Neural cell (in vitro differentiated cells): ENCODE results near the gene CFAP58. TPM values are rescaled to one million over a fixed set of nuclear protein-coding genes. Genes with fewer than 3 reads are reported as not detected.

Experiments
- H2AFZ ChIP-seq: fragments of 200-600, 300-800 bp; sonication (generic), shearing (Covaris generic); 2 replicates; pipeline ENCODE4 v1.6.0; 2014; ENCODE audit warnings: low read depth, mild to moderate bottlenecking, antibody characterized with exemption, low read length, moderate library complexity
- H3F3A ChIP-seq: fragments of 200-600 bp; shearing (Covaris generic); 2 replicates; pipeline ENCODE4 v1.6.1; 2016; ENCODE audit warnings: mild to moderate bottlenecking, moderate library complexity, mixed read lengths, antibody characterized with exemption, low read length; ENCODE audit not compliant: insufficient read depth, poor library complexity, severe bottlenecking
- H3K27ac ChIP-seq: fragments of 200-600, 300-800 bp; sonication (generic), shearing (Covaris generic); 2 replicates; pipeline ENCODE4 v1.5.1; 2014; ENCODE audit warnings: mild to moderate bottlenecking, low read length, moderate library complexity
- H3K27me3 ChIP-seq: fragments of 300-800, 200-600 bp; sonication (generic), shearing (Covaris generic); 2 replicates; pipeline ENCODE4 v1.6.0; 2014; ENCODE audit warnings: mild to moderate bottlenecking, low read depth, low read length, moderate library complexity; ENCODE audit not compliant: insufficient read depth
- H3K36me3 ChIP-seq: fragments of 300-800, 200-600 bp; sonication (generic), shearing (Covaris generic); 2 replicates; pipeline ENCODE4 v1.5.1; 2014; ENCODE audit warnings: mild to moderate bottlenecking, antibody characterized with exemption, low read length, moderate library complexity; ENCODE audit not compliant: insufficient read depth
- H3K4me2 ChIP-seq: fragments of 300-800, 200-600 bp; sonication (generic), shearing (Covaris generic); 2 replicates; pipeline ENCODE4 v1.6.0; 2014; ENCODE audit warnings: mild to moderate bottlenecking, low read length
- H3K4me3 ChIP-seq: fragments of 300-800, 200-600 bp; sonication (generic), shearing (Covaris generic); 2 replicates; pipeline ENCODE4 v1.5.1; 2014; ENCODE audit warnings: mild to moderate bottlenecking, low read length, moderate library complexity
- H3K79me2 ChIP-seq: fragments of 200-600 bp; shearing (Covaris generic); replicated peaks from 2 replicates; pipeline ENCODE4 v1.6.0; 2014; ENCODE audit warnings: mild to moderate bottlenecking, low read length, moderate library complexity; ENCODE audit not compliant: insufficient read depth
- H3K9ac ChIP-seq: fragments of 300-800, 200-600 bp; sonication (generic), shearing (Covaris generic); 2 replicates; pipeline ENCODE4 v1.6.1; 2016; ENCODE audit warnings: mild to moderate bottlenecking, low read length, mixed read lengths
- H3K9me2 ChIP-seq: fragments of 200-600 bp; shearing (Covaris generic); 2 replicates; pipeline ENCODE4 v1.6.1; 2016; ENCODE audit warnings: mild to moderate bottlenecking, low read length, mixed read lengths; ENCODE audit not compliant: insufficient read depth
- H3K9me3 ChIP-seq: fragments of 200-600, 300-800 bp; sonication (generic), shearing (Covaris generic); 2 replicates; pipeline ENCODE4 v1.6.1; 2016; ENCODE audit warnings: mild to moderate bottlenecking, mixed run types, low read length, moderate library complexity, mixed read lengths
- H4K20me1 ChIP-seq: fragments of 200-600 bp; shearing (Covaris generic); 2 replicates; pipeline ENCODE4 v1.6.1; 2016; ENCODE audit warnings: mild to moderate bottlenecking, mixed run types; ENCODE audit not compliant: insufficient read depth
- EP300 ChIP-seq: fragments of 450-650 bp; conservative IDR thresholded peaks from 2 replicates; pipeline ENCODE4 v1.6.1; 2014; ENCODE audit warnings: antibody characterized with exemption, mild to moderate bottlenecking, moderate library complexity; ENCODE audit not compliant: poor library complexity, severe bottlenecking
- EZH2 ChIP-seq: fragments of 200-600, 300-800 bp; shearing (Covaris generic), sonication (generic); IDR thresholded peaks from 2 replicates; pipeline ENCODE4 v1.6.1; 2014; ENCODE audit warnings: antibody characterized with exemption, low read length, borderline replicate concordance, mild to moderate bottlenecking; ENCODE audit not compliant: insufficient read depth, poor library complexity, severe bottlenecking
- MXI1 ChIP-seq: fragments of 450-650 bp; conservative IDR thresholded peaks from 2 replicates; pipeline ENCODE4 v1.6.1; 2014; ENCODE audit warnings: antibody characterized with exemption, mild to moderate bottlenecking; ENCODE audit not compliant: poor library complexity, severe bottlenecking
- POLR2AphosphoS5 ChIP-seq: IDR thresholded peaks from 2 replicates; pipeline ENCODE4 v1.6.1; 2012
- RAD21 ChIP-seq: fragments of 450-650 bp; conservative IDR thresholded peaks from 2 replicates; pipeline ENCODE4 v1.6.1; 2014; ENCODE audit warnings: antibody characterized with exemption, mild to moderate bottlenecking, moderate library complexity
- REST ChIP-seq: IDR thresholded peaks from 2 replicates; pipeline ENCODE4 v1.6.1; 2012; ENCODE audit warnings: borderline replicate concordance
- SMC3 ChIP-seq: fragments of 450-650 bp; conservative IDR thresholded peaks from 2 replicates; pipeline ENCODE4 v1.6.1; 2014; ENCODE audit warnings: antibody characterized with exemption, mild to moderate bottlenecking, moderate library complexity; ENCODE audit not compliant: poor library complexity
- TAF1 ChIP-seq: IDR thresholded peaks from 2 replicates; pipeline ENCODE4 v1.6.1; 2012; ENCODE audit warnings: low read depth
- polyA plus RNA-seq: library from polyadenylated mRNA; depleted of rRNA; stranded (reverse); fragments of >200 nt; gene quantifications from 2 replicates; pipeline ENCODE4 v1.2.3, GENCODE V29; 2014
- TF ChIP-seq, protein P1 (sequence below): fragments of 450-650 bp; IDR thresholded peaks from 2 replicates; pipeline ENCODE4 v1.5.1; 2014; ENCODE audit warnings: antibody characterized with exemption, mild to moderate bottlenecking, moderate library complexity; ENCODE audit not compliant: poor library complexity, severe bottlenecking

Gene CFAP58
- polyA plus RNA-seq, 1 donor from 2014 or later: not detected

GRCh38 chr10:104311184-104311720 is 42.4 kb upstream of the CFAP58 start:
- Histone ChIP-seq H3K27me3 (no peaks in the 10 kb centered on the region), H3K9me2 (no peaks in the 10 kb centered on the region), H3F3A (no peaks in the 10 kb centered on the region), H3K79me2 (no peaks in the 10 kb centered on the region), H3K9me3 (no peaks in the 10 kb centered on the region), H3K4me3 (no peak overlapping the region), H3K4me2 (no peak overlapping the region), H3K27ac (no peak overlapping the region), H3K9ac (no peak overlapping the region), H4K20me1 (no peaks in the 10 kb centered on the region), H3K36me3 (peaks cover 9% of the 10 kb centered on the region), H2AFZ (no peak overlapping the region)
- TF ChIP-seq MXI1 (no peak), POLR2AphosphoS5 (no peak), RAD21 (no peak), REST (no peak), EZH2 (no peak), TAF1 (no peak), SMC3 (no peak), EP300 (no peak)
- TF ChIP-seq, protein P1, sequence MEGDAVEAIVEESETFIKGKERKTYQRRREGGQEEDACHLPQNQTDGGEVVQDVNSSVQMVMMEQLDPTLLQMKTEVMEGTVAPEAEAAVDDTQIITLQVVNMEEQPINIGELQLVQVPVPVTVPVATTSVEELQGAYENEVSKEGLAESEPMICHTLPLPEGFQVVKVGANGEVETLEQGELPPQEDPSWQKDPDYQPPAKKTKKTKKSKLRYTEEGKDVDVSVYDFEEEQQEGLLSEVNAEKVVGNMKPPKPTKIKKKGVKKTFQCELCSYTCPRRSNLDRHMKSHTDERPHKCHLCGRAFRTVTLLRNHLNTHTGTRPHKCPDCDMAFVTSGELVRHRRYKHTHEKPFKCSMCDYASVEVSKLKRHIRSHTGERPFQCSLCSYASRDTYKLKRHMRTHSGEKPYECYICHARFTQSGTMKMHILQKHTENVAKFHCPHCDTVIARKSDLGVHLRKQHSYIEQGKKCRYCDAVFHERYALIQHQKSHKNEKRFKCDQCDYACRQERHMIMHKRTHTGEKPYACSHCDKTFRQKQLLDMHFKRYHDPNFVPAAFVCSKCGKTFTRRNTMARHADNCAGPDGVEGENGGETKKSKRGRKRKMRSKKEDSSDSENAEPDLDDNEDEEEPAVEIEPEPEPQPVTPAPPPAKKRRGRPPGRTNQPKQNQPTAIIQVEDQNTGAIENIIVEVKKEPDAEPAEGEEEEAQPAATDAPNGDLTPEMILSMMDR: no peak

GRCh38 chr10:104314591-104315485 is 38.8 kb upstream of the CFAP58 start:
- H3K27ac ChIP-seq: no peak overlapping the region
- no peaks in the 10 kb centered on the region for H4K20me1 ChIP-seq

More at GRCh38 chr10:104314591-104315485, 38.8 kb upstream of the CFAP58 start:
- TF ChIP-seq TAF1 (no peak), SMC3 (no peak), EP300 (no peak), MXI1 (no peak), POLR2AphosphoS5 (no peak), REST (no peak), EZH2 (no peak), RAD21 (no peak)
- TF ChIP-seq, protein P1: no peak
- Histone ChIP-seq H3F3A (no peaks in the 10 kb centered on the region), H3K9me2 (no peaks in the 10 kb centered on the region), H3K27me3 (no peaks in the 10 kb centered on the region), H3K4me2 (no peak overlapping the region), H3K9me3 (no peaks in the 10 kb centered on the region), H2AFZ (no peak overlapping the region), H3K4me3 (no peak overlapping the region), H3K79me2 (no peaks in the 10 kb centered on the region), H3K9ac (no peak overlapping the region), H3K36me3 (peaks cover 9% of the 10 kb centered on the region)
